Trophoblast cell (in vitro differentiated cells and primary cell): Measurements from ENCODE around the gene ZNF80.

Source experiments
- DNase-seq, 2 donors: peaks; one replicate each; pipeline ENCODE4 v3.0.0-alpha.2; 2016
- H2AFZ ChIP-seq: 2 replicates; pipeline ENCODE4 v1.6.1; 2013; ENCODE audit warnings: low read length, moderate library complexity, mild to moderate bottlenecking; ENCODE audit not compliant: insufficient read depth, poor library complexity
- H2AK5ac ChIP-seq: 2 replicates; pipeline ENCODE4 v1.6.1; 2013; ENCODE audit warnings: mild to moderate bottlenecking, low read length
- H2BK120ac ChIP-seq: 2 replicates; pipeline ENCODE4 v1.6.1; 2013; ENCODE audit warnings: low read length, mild to moderate bottlenecking, moderate library complexity; ENCODE audit not compliant: insufficient read depth, poor library complexity
- H2BK12ac ChIP-seq: 2 replicates; pipeline ENCODE4 v1.6.1; 2013; ENCODE audit warnings: mild to moderate bottlenecking, low read length, moderate library complexity
- H2BK5ac ChIP-seq: 2 replicates; pipeline ENCODE4 v1.6.1; 2013; ENCODE audit warnings: low read length, low read depth, moderate library complexity, mild to moderate bottlenecking; ENCODE audit not compliant: poor library complexity
- H3K14ac ChIP-seq: 2 replicates; pipeline ENCODE4 v1.6.1; 2013; ENCODE audit warnings: mild to moderate bottlenecking, low read length
- H3K18ac ChIP-seq: 2 replicates; pipeline ENCODE4 v1.6.1; 2013; ENCODE audit warnings: mild to moderate bottlenecking, low read length
- H3K23ac ChIP-seq: 2 replicates; pipeline ENCODE4 v1.6.1; 2013; ENCODE audit warnings: low read length
- H3K27ac ChIP-seq: 2 replicates; pipeline ENCODE4 v1.5.1; 2013; ENCODE audit warnings: low read depth, mild to moderate bottlenecking, inconsistent platforms, low read length, moderate library complexity
- H3K27me3 ChIP-seq: 2 replicates; pipeline ENCODE4 v1.6.1; 2013; ENCODE audit warnings: inconsistent platforms, mild to moderate bottlenecking, low read length, moderate library complexity; ENCODE audit not compliant: insufficient read depth
- H3K36me3 ChIP-seq, 2 experiments: 1 replicate in 1 of 2; 2 replicates in 1 of 2; pipeline ENCODE4 v1.6.1; 2013; ENCODE audit warnings: low read length in 2 of 2, mild to moderate bottlenecking in 2 of 2, moderate library complexity in 1 of 2; ENCODE audit not compliant: insufficient read depth in 2 of 2, control insufficient read depth in 1 of 2
- H3K4ac ChIP-seq: 2 replicates; pipeline ENCODE4 v1.6.1; 2013; ENCODE audit warnings: low read depth, mild to moderate bottlenecking, low read length, moderate library complexity
- H3K4me1 ChIP-seq, 2 experiments: 1 replicate in 1 of 2; 2 replicates in 1 of 2; pipeline ENCODE4 v1.6.1; 2013; ENCODE audit warnings: low read length in 2 of 2, mild to moderate bottlenecking in 2 of 2, moderate library complexity in 1 of 2; ENCODE audit not compliant: insufficient read depth in 2 of 2, control insufficient read depth in 1 of 2
- H3K4me2 ChIP-seq: 2 replicates; pipeline ENCODE4 v1.6.1; 2013; ENCODE audit warnings: inconsistent platforms, mild to moderate bottlenecking, low read length, moderate library complexity
- H3K4me3 ChIP-seq: 2 replicates; pipeline ENCODE4 v1.5.1; 2013; ENCODE audit warnings: mild to moderate bottlenecking, low read depth, low read length, inconsistent platforms
- H3K79me1 ChIP-seq: one replicate; pipeline ENCODE4 v1.6.1; 2013; ENCODE audit warnings: low read length
- H3K79me2 ChIP-seq: 2 replicates; pipeline ENCODE4 v1.6.1; 2013; ENCODE audit warnings: low read length, mild to moderate bottlenecking; ENCODE audit not compliant: control insufficient read depth, insufficient read depth, poor library complexity
- H3K9ac ChIP-seq: 2 replicates; pipeline ENCODE4 v1.6.1; 2013; ENCODE audit warnings: mild to moderate bottlenecking, low read length
- H3K9me3 ChIP-seq: 2 replicates; pipeline ENCODE4 v1.6.1; 2013; ENCODE audit warnings: low read depth, mild to moderate bottlenecking, control low read depth, inconsistent platforms, low read length; ENCODE audit not compliant: insufficient read depth
- H4K12ac ChIP-seq: 2 replicates; pipeline ENCODE4 v1.6.1; 2013; ENCODE audit warnings: low read depth, mild to moderate bottlenecking, low read length, moderate library complexity
- H4K8ac ChIP-seq: 2 replicates; pipeline ENCODE4 v1.6.1; 2013; ENCODE audit warnings: low read depth, mild to moderate bottlenecking, low read length, moderate library complexity
- H4K91ac ChIP-seq: one replicate; pipeline ENCODE4 v1.6.1; 2013; ENCODE audit warnings: low read depth, mild to moderate bottlenecking, low read length, moderate library complexity
- whole genome bisulfite sequencing: extraction: QIAGEN DNeasy Blood & Tissue Kit; methylation state at CpG from one replicate; pipeline ENCODE4 v1.1.7; 2013; ENCODE audit warnings: missing lambda C conversion rate; ENCODE audit not compliant: insufficient read length, insufficient coverage; ENCODE audit errors: extremely low coverage; 5-methylcytosine and 5-hydroxymethylcytosine counted together

ZNF80 gene

DNA sequence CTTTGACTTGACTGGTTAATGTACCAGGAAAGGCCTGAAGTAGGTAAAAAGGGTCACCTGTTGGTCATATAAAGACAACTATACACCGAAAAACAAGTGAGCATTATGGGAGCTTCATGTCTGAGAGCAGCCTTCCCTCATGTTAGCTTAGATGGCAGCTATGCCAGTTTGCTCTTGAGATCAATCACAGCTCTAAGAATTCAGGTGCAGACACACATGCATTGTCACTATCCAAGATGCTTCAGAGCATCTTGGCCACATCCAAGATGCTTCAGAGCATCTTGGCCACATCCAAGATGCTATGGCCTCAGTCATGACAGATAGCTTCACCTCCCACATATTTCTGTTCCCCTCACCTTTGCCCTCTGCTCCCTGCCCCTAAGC is 15.5 kb downstream of the ZNF80 start:
- Histone ChIP-seq H3K18ac (no peak overlapping the region), H3K9me3 (peaks cover 2% of the 10 kb centered on the region), H4K12ac (no peak overlapping the region), H3K23ac (no peak overlapping the region), H3K4ac (no peak overlapping the region), H2BK12ac (no peak overlapping the region), H3K9ac (no peak overlapping the region), H3K27ac (no peak overlapping the region), H3K4me3 (no peak overlapping the region), H3K79me1 (no peaks in the 10 kb centered on the region), H3K36me3 (no peaks in the 10 kb centered on the region), H2AFZ (no peak overlapping the region), H2AK5ac (no peak overlapping the region), H3K4me1 (no peaks in the 10 kb centered on the region), H3K79me2 (no peaks in the 10 kb centered on the region), H3K27me3 (no peaks in the 10 kb centered on the region), H2BK120ac (no peak overlapping the region), H3K14ac (no peak overlapping the region), H4K8ac (no peak overlapping the region), H4K91ac (no peak overlapping the region), H2BK5ac (no peak overlapping the region), H3K4me2 (no peak overlapping the region)
- WGBS, result no CpG with 5 or more reads among the region's 1 CpG
- DNase-seq, result no peak

DNA sequence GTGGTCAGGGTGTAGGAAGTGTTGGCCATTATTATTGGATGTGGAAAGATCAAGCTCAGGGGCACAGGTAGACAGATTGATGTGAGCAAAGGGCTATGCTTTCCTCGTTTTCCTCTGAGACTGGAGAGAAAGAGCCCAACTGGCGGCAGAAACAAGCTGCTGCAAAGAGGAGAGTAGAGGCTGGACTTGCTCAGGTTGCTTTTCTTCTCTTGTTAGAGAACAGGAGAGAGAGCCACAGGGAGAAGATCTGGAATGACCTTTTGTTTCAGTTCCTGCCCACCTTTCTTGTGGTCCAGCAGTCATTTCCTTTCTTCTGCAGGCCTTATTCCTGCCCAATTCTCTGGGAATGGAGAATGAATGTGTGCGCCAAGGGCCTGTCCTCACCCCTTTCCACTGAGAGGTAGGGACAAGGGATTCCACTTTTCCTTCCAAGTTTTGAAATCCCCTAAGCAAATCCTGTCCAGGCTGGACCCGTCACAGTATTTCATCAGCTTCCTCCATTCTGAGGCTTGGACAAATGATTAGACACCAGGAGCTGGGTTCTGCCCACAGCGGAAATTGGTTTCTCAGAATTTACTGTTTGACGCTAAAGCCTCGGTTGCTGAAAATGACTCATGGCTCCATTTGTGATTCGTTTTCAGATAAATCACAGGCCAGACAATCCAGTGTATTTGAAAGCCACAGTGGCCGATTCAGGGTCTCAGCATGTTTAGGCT is 16.1 kb downstream of the ZNF80 start:
- no peak overlapping the region for H2AK5ac ChIP-seq
- no peak overlapping the region for H2BK5ac ChIP-seq
- H3K4me3 ChIP-seq, result no peak overlapping the region
- H4K91ac ChIP-seq, result no peak overlapping the region
- H3K79me2 ChIP-seq, result no peaks in the 10 kb centered on the region
- H3K14ac ChIP-seq, result no peak overlapping the region
- no peak overlapping the region for H2AFZ ChIP-seq
- no peak overlapping the region for H4K12ac ChIP-seq
- no peak overlapping the region for H2BK120ac ChIP-seq
- H3K4ac ChIP-seq, result no peak overlapping the region
- H4K8ac ChIP-seq, result no peak overlapping the region
- no peak for DNase-seq
- H3K4me1 ChIP-seq, result no peaks in the 10 kb centered on the region
- no peak overlapping the region for H3K27ac ChIP-seq
- no peaks in the 10 kb centered on the region for H3K79me1 ChIP-seq
- H3K9ac ChIP-seq, result no peak overlapping the region
- H3K23ac ChIP-seq, result no peak overlapping the region
- no peak overlapping the region for H3K18ac ChIP-seq
- no peaks in the 10 kb centered on the region for H3K27me3 ChIP-seq
- peaks cover 2% of the 10 kb centered on the region for H3K9me3 ChIP-seq
- no CpG with 5 or more reads among the region's 9 CpGs for WGBS
- no peak overlapping the region for H3K4me2 ChIP-seq
- H3K36me3 ChIP-seq, result no peaks in the 10 kb centered on the region
- H2BK12ac ChIP-seq, result no peak overlapping the region

DNA sequence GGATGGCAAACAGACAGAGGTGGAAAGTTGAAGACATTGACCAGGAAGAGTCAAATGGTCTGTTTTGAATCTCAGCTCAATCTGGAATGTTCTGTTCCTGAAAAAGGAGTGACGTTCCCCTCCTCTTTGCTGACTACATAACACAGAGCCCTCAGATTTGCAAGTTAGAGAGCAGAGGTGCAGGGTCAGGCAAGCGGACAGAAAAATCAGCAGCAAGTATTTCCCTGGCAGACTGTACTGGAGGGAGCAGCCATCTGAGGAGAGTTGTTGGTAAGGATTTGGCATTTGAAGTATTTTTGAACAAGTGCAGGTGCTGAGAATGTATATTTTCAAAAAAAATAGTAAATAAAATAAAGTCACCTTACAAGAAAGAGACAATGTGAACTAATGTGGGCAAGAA is 17.6 kb downstream of the ZNF80 start:
- H3K27ac ChIP-seq, result no peak overlapping the region
- no peak overlapping the region for H3K18ac ChIP-seq
- no peak overlapping the region for H3K4ac ChIP-seq
- no peak overlapping the region for H3K9ac ChIP-seq
- H3K79me2 ChIP-seq, result no peaks in the 10 kb centered on the region
- H2BK12ac ChIP-seq, result no peak overlapping the region
- H3K9me3 ChIP-seq, result no peaks in the 10 kb centered on the region
- peak overlapping the region; percentile 22 for H3K23ac ChIP-seq
- H2AK5ac ChIP-seq, result no peak overlapping the region
- no peaks in the 10 kb centered on the region for H3K79me1 ChIP-seq
- no peaks in the 10 kb centered on the region for H3K27me3 ChIP-seq
- no CpG with 5 or more reads among the region's 2 CpGs for WGBS
- no peak overlapping the region for H2AFZ ChIP-seq
- H4K12ac ChIP-seq, result no peak overlapping the region
- no peak overlapping the region for H3K4me2 ChIP-seq
- H4K8ac ChIP-seq, result no peak overlapping the region
- no peak overlapping the region for H3K14ac ChIP-seq
- H4K91ac ChIP-seq, result no peak overlapping the region
- DNase-seq, result no peak
- H2BK5ac ChIP-seq, result no peak overlapping the region
- H3K4me3 ChIP-seq, result no peak overlapping the region
- H3K36me3 ChIP-seq, result no peaks in the 10 kb centered on the region
- no peaks in the 10 kb centered on the region for H3K4me1 ChIP-seq
- H2BK120ac ChIP-seq, result no peak overlapping the region

- H3K4ac ChIP-seq, result no peak overlapping the region
- H2BK120ac ChIP-seq, result no peak overlapping the region
- no peak overlapping the region for H2BK12ac ChIP-seq
- H3K23ac ChIP-seq, result no peak overlapping the region
- H3K36me3 ChIP-seq, result no peaks in the 10 kb centered on the region
- H3K4me3 ChIP-seq, result no peak overlapping the region
- no peak overlapping the region for H4K12ac ChIP-seq
- H3K27ac ChIP-seq, result no peak overlapping the region
- H2AK5ac ChIP-seq, result no peak overlapping the region
- no peak overlapping the region for H2BK5ac ChIP-seq
- H3K79me2 ChIP-seq, result no peaks in the 10 kb centered on the region
- H3K4me2 ChIP-seq, result no peak overlapping the region
- H3K18ac ChIP-seq, result no peak overlapping the region
- no peaks in the 10 kb centered on the region for H3K79me1 ChIP-seq
- WGBS, result no CpG with 5 or more reads among the region's 12 CpGs
- H3K9me3 ChIP-seq, result no peaks in the 10 kb centered on the region
- no peak overlapping the region for H2AFZ ChIP-seq
- no peak overlapping the region for H4K8ac ChIP-seq
- no peaks in the 10 kb centered on the region for H3K27me3 ChIP-seq
- no peak for DNase-seq
- no peak overlapping the region for H4K91ac ChIP-seq
- H3K14ac ChIP-seq, result no peak overlapping the region
- H3K9ac ChIP-seq, result no peak overlapping the region
- H3K4me1 ChIP-seq, result no peaks in the 10 kb centered on the region
Observed at GRCh38 chr3:114218578-114219185, 18.7 kb downstream of the ZNF80 start.
